Fibroblast of lung (primary cell): ENCODE results near the gene CORO2A.

Source experiments
- CTCF ChIP-seq, 2 donors: IDR thresholded peaks in 1 of 2; conservative IDR thresholded peaks in 1 of 2; 1 replicate in 1 of 2; 2 replicates in 1 of 2; pipeline ENCODE4 v1.5.1; 2011 to 2012; ENCODE audit warnings: low read length in 2 of 2, control low read depth in 1 of 2, inconsistent platforms in 1 of 2, low read depth in 1 of 2, mild to moderate bottlenecking in 1 of 2
- EZH2 ChIP-seq: IDR thresholded peaks from 2 replicates; pipeline ENCODE4 v1.5.1; 2012; ENCODE audit warnings: low read length, control low read depth, mild to moderate bottlenecking; ENCODE audit errors: missing control alignments

GRCh38 chr9:98230304-98230703 is 37.9 kb upstream of the CORO2A start:
- no peak for TF ChIP-seq EZH2
- TF ChIP-seq CTCF (conservative IDR thresholded peaks at IDR 0.05 in 1 of 2, IDR thresholded peaks at IDR 0.05 in 1 of 2; ENCODE audit: low read depth in 1 of 2, low read length in 2 of 2): no peak
